Pons (tissue), 1 donor: ENCODE results near the gene FGFRL1.
A peak's percentile ranks its signal among the peaks of the same experiment; 100 is the strongest.
"Not testable (repeated sequence)": the region's sequence is repeated elsewhere in the genome, so short reads cannot be mapped to it uniquely, and the experiment has no call there.

ENCODE experiments used
- DNase-seq: peaks from one replicate; pipeline ENCODE4 v3.0.0-alpha.2; 2016; ENCODE audit warnings: low spot score

Gene FGFRL1

DNA sequence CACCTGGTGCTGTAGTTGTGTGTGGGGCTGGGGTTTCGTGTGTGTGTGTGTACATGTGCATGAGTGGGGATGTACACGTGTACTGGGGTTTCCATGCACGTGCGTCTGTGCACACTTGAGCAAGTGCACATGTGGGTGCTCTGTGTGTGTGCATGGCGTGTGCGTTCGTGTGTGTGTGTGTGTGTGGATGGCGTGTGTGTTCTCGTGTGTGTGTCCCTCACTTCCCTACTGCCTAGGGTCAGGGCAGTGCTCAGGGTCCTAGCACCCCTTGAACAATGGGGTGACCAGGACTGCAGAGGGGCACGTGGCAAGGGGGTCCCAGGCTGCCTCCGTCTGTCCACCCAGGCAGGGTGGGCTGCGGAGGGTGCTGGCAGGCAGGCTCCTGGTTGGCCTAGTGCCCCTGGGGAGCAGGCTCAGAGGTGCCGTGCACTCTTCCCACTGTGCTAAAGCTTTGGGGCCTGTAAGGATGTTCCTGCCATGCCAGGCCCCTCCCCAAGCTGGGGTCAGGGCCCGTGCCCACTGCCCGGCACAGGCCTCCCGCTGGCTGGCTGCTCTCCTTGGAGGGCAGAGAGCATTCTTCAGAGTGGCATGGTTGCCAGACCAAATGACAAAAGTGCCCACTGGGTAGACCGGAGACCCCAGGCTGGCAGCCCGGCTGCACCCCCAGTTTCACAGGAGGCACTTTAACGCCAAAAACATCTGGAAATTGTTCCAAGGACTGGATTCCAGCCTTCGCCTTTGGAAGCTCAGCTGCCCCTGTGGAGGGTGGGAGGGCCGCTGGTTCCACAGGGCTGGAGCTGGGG lies 29.1 kb downstream of the FGFRL1 start:
- no peak for DNase-seq

DNA sequence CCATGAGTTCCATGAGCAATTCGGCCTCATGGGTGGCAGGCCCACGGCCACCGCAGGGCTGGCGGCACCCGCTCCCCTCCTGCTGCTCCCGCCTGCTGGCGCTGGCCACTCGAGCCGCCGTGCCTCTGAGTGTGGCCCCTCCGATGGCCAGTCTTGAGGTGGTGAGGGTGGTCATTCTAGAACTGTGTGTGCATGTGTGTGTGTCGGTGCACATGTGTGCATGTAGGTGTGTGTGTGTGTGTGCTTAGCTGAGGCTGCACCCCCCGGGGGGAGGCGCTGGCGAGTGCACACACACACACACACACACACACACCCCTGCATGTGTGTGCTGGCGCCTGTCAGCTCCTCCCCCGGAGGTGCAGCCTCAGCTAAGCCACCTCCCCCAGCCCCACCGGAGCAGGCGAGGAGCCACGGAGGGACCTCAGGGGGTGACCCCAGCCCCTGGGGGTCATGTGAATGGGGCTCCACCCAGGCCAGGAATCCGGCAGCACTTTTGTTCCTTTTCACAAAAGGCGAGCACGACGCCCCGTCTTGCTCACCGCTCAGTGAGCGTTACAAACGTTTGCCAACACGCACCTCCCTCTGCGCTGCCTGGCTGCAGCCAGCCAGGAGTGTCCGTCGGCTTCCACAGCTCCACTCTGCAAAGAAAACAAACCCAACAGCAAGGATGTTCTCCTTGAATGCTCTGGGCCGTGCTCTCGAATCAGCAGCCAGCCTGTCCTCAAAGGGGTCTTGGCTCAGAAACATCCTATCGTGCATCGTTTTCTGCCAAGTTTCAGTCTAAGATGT lies 29.9 kb downstream of the FGFRL1 start:
- no peak for DNase-seq

DNA sequence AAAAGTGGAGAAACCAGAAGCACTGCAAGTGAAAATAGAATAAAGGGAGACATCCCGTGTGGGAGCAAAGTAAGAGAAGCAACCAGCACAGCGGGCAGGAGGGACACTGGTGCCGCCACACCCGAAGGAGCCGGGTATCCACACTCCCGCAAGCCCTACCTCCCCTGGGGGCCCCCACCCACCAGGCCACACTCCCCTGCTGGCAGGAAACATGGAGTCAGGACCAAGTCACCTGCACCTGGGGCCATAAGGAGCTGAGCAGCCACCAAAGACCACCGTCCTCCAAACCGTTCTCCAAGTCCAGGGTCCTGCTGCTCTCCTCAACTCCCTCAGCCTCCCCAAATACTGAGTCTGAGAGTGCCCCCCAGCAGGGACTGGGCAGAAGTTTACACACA lies 30.5 kb downstream of the FGFRL1 start:
- DNase-seq, result no peak

GRCh38 chr4:1042352-1043055 lies 31.1 kb downstream of the FGFRL1 start:
- DNase-seq, result no peak

DNA sequence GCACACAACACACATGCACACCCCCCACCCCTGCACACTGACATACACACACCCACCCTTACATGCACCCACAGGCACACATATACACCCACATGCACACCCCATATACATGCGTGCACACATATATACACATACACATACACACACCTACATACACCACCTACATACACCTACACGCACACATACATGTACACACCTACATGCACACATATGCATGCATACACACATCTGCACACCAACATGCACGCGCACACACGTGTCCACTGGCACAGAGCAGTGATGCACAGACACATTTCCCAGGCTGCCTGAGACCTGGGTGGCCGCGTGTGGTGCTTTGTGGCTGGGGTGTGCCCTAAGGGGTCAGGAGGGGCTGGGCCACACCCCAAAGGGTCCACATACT lies 31.7 kb downstream of the FGFRL1 start:
- no peak for DNase-seq

- peak; percentile 91 for DNase-seq
Observed at GRCh38 chr4:1043651-1044468, 32.4 kb downstream of the FGFRL1 start.

DNA sequence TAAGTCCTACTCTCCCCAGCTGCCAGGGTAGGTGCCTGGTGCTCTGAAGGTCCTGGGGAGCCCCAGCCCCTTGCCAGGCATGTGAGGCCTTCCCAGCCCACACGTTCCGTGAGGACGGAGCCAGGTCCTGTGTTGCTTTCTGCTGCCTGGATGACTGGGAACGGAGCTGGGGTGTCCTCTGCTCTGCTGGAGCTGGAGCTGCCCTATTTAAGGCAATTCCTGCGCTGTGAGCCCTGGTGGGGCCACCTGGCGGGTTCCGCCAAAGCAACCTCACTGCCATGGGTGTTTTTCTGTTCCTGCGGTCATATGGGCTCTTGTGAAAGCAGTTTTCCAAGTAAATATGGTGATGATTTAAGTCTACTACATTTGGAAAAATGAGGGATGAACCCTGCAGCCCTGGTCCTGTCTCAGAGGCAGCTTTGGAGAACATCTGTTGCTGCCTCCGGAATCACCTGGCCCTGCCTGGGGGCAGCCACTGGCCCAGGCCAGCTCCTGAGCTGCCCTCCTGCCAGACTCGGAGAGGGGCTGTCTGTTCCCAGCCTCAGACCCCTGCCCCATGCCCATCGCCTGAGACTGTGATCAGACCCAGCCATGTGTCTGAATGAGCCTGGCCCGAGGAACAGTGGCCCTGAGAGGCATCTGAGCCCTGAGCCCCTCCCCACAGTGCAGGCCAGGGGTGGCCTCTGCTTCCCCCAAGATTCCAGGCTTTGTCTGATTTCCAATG lies 33.2 kb downstream of the FGFRL1 start:
- DNase-seq, result no peak

DNA sequence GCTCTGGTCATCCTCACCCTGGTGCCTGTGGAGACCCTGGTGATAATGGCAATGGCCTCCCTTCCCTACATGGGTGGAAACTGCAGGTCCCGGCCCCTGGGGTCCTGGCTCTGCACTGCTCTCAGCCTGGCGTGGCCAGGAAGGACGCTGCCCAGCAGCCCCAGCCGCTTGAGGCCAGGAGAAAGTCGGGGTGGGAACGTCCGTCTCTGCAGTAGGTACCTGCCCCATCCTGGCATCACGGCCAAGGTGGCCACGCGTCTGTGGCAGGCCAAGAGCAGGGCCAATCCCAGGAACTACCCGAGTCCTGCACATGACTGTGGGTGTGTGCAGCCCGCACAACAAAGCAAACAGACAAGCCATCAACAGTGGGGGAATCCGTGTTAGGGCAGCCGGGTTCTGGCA lies 33.8 kb downstream of the FGFRL1 start:
- peak; percentile 54 for DNase-seq

DNA sequence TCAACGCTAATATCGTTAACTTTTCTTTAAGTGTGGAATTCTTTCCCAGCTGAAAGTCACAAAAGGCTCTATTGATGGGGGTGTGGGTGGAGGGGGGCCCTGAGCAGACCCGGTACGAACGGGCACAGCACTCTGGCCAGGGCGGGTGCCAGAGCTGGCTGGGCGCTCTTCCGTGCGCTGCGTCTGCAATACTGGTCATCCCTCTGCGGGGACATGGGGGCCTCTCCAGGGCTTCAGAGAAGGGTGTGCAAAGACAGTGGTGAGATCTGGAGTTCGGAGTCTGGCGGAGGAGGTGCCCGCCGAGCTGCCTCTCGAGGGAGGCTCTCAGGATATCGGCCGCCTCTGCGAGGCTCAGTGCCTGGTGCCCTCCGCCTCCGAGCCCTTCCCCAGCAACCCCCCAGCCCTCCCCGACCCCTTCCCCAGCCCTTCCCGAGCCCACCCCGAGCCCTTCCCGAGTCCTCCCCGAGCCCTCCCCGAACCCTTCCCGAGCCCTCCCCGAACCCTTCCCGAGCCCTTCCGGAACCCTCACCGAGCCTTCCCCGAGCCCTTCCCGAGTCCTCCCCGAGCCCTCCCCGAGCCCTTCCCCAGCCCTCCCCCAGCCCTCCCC lies 34.3 kb downstream of the FGFRL1 start:
- DNase-seq, result no peak

DNA sequence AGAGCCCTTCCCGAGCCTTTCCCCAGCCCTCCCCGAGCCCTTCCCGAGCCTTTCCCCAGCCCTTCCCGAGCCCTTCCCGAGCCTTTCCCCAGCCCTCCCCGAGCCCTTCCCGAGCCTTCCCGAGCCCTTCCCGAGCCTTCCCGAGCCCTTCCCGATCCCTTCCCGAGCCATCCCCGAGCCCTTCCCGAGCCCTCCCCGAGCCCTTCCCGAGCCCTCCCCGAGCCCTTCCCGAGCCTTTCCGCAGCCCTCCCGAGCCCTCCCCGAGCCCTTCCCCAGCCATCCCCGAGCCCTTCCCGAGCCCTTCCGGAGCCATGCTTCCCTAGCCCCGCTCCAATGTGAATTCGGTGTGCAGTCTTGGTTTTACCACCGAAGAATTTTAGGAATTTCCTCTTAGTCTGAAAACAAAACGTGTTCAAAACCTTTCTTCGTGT lies 35.2 kb downstream of the FGFRL1 start:
- not testable (repeated sequence) for DNase-seq

GRCh38 chr4:1047106-1047975 lies 35.9 kb downstream of the FGFRL1 start:
- DNase-seq, result no peak

GRCh38 chr4:1047976-1048772 lies 36.7 kb downstream of the FGFRL1 start:
- no peak for DNase-seq

DNA sequence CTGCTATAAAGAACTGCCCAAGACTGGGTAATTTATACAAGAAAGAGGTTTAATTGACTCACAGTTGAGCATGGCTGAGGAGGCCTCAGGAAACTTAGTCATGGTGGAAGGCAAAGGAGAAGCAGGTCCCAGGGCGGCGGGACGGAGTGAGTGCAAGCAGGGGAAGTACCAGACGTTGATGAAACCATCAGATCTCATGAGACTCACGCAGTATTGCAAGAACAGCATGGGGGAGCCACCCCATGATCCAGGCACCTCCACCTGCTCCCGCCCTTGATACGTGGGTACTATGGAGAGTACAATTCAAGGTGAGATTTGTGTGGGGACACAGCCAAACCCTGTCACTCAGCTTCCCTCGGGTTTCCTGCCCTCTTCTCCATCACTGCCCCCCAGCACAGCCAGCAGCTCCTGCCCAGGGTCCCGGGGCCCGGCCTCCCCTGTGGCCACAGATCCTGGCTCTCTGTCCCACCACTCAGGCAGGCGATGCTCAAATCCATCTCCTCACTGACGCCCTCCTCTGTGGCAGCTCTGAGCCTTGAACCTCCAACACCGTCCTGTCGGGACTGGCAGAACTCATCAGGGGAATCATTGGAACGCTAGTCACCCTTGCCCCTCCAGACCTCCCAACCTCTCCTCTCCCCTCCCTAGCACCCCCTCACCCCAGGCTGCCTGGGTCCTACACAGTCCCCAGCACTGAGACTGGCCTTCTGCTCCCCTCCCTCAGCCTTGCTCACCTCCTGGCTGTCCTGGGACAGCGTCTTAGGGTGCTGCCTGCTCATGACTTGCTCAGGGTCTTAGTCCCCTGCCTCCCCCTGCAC lies 37.6 kb downstream of the FGFRL1 start:
- DNase-seq, result no peak

DNA sequence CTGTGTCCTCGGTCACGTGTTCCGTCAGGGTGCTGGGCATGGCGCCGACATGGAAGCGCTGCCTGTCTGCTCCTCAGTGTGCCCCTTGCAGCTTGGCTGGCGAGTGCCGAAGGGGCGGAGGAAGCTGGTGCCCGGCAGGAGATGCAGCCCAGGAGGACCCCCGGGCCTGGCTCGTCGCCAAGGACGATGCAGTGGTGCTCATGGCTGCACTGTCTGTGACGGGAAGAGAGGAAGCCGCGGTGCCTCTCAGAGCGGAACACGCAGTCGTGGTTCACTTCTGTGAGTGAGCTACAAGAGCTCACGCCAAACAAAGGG lies 38.1 kb downstream of the FGFRL1 start:
- DNase-seq, result no peak

- DNase-seq, result peak; percentile 78
Observed at GRCh38 chr4:1050486-1051213, 39.2 kb downstream of the FGFRL1 start.

GRCh38 chr4:1051472-1051871 lies 40.0 kb downstream of the FGFRL1 start:
- no peak for DNase-seq

DNA sequence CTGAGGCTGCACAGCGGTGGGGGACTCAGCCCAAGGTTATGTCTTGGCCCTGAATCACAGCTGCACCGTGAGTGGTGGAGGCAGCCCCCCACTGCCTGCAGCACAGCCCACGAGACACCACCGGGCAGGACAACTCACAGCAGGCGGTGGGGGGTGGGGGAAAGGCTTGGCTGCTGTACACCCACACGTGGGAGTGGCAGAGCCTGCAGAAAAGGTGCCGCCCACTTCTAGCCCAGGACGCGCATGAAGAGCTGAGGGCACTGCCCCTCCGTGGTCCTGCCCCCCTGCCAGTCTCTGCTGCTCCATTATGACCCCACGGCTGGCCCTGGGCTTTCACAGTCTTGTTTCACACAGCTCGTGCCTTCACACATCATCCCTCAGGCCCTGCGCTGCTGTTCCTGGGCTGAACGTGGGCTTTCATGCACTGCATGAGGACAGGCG lies 40.8 kb downstream of the FGFRL1 start:
- no peak for DNase-seq
